HG03025 (cell line): ENCODE results near the gene MEMO1.
"Not testable (repeated sequence)": the region's sequence is repeated elsewhere in the genome, so short reads cannot be mapped to it uniquely, and the experiment has no call there.

Source experiments
- ATAC-seq: cut with Tn5 transposase; IDR thresholded peaks from one replicate; pipeline ENCODE4 v1.9.1; 2021; ENCODE audit warnings: mild to moderate bottlenecking, moderate library complexity; ENCODE audit not compliant: unreplicated experiment, low FRiP score

MEMO1 gene

DNA sequence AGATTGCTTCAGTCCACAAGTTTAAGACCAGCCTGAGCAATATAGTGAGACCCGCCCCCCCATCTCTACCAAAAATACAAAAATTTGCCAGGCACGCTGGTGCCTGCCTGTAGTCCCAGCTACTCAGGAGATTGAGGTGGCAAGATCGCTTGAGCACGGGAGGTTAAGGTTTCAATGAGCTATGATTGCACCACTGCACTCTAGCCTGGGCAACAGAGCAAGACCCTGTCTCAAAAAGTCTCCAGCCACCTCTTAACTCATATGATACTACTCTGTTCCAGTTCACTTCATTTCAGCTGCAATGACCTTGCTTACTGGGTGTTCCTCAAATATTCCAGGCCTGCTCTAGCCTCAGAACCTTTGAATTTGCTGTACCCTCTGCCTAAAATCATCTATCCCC, 11.4 kb downstream of the MEMO1 start:
- ATAC-seq: no peak

- no peak for ATAC-seq
These were observed 12.0 kb downstream of the MEMO1 start for GRCh38 chr2:31998731-31999383.

DNA sequence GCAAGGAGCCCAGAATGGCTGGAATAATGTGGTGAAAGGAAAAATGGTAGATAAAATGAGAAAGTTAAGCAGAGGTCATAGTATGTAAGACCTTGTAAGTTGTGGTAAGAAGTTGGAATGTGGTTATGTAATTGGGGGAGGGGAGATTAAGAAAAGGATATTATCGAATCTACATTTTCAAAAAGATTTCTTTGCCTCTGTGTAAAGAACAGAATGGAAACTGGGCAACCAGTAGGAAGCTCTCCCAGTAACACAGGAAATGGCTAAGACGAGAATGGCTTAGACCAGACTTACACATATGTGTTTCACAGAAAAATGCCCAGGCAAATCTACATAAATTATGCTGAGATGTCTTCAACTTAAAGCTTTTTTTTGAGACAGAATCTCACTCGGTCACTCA, 13.2 kb downstream of the MEMO1 start:
- no peak for ATAC-seq

DNA sequence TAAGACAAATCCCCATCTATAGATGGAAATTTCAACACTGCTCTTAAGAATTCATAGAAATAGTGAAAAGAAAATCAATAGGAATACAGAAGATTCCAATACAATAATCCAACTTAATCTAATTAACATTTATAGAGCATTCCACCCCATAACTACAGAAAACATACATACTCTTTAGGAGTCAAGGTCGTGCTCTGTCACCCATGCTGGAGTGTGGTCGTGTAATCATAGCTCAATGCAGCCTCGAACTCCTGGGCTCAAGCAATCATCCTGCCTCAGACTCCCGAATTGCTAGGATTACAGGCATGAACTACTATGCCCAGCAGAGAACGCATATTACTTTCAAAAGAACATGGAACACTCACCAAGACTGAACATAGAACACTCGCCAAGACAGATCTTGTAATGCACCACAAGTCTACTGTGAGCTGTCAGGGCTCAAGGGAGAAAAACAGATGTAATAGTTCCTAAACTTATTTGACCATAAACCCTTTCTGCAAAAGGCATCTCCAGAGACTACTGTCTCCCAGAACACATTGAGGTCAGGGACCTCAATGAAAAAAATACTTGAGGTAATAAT, 14.1 kb downstream of the MEMO1 start:
- no peak for ATAC-seq

DNA sequence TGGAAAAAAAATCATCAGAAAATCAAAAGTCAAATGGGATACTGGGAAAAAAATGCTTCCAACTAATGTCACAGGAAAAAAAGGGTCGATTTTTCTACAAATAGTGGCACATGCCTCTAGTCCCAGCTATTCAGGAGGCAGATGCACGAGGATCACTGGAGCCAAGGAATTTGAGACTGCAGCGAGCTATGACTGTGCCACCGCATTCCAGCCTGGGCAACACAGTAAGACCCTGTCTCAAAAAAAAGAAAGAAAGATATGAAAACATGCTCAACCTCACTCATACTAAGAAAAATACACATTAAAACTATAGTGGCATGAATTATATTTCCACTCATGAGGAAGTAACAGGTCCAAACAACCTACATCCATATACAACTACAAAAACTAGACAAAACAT, 17.9 kb downstream of the MEMO1 start:
- no peak for ATAC-seq

- ATAC-seq: no peak
These were observed 18.7 kb downstream of the MEMO1 start for GRCh38 chr2:31992025-31992579.

DNA sequence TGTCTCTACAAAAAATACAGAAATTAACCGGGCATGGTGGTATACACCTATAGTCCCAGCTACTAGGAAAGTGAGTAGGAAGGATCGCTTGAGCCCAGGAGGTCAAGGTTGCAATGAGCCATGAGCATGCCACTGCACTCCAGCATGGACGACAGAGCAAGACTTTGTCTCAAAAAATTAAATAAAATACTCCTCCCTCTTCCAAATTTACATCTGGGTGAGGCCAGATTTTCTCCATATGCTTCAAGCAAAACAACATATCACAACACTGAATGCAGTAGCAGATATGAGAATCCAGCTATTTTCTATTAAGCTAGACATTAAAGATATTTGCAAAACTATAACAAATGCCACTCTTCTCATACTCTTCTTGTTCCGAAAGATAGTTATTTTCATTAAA, 20.9 kb downstream of the MEMO1 start:
- no peak for ATAC-seq

DNA sequence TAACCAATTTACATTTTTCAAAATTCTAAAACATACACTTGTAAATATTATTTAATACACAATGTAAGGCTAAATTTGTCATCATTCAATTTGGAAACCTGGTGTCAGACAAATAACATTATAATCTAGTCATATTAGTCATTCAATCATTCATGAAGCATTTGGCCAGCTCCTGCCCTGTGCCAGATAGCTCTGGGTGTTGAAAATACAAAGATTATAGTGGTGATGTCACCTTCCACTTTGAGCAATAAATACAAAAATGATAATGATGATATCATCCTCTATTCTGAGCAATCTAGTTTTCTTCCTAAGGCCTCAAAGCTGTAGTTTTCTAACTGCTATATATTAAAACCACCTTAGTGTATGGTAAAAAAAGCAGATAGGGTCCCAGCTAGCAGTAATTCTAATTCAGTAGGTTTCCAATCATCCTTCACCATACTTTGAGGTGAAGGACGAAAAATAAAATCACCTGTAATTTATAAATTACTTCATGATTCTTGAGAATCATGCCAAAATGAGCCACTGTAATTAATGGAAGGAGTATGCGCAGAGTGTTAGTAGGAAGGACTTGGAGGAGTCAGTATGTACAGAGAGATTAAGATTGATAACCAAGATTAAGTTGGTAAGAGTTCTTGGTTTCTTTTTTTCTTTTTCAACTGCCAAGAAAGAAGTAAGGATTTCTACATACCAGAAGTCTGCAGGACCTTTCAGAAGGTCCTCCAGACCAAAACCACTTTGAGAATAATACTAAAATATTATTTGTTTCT, 23.2 kb downstream of the MEMO1 start:
- ATAC-seq: no peak

DNA sequence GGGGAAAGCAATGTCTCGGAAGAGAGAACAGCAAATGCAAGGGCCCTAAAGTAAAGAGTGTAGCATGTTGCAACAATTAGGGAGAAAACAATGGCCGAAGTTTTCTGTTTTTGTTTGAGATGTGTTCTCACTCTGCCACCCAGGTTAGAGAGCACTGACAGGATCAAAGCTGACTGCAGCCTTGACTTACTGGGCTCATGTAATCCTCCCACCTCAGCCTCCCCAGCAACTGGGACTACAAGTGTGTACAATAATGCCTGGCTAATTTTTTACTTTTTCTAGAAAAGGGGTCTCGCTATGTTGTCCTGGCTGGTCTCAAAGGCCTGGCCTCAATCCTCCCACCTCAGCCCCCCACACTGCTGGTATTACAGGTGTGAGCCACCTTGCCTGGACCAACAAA, 23.9 kb downstream of the MEMO1 start:
- no peak for ATAC-seq

DNA sequence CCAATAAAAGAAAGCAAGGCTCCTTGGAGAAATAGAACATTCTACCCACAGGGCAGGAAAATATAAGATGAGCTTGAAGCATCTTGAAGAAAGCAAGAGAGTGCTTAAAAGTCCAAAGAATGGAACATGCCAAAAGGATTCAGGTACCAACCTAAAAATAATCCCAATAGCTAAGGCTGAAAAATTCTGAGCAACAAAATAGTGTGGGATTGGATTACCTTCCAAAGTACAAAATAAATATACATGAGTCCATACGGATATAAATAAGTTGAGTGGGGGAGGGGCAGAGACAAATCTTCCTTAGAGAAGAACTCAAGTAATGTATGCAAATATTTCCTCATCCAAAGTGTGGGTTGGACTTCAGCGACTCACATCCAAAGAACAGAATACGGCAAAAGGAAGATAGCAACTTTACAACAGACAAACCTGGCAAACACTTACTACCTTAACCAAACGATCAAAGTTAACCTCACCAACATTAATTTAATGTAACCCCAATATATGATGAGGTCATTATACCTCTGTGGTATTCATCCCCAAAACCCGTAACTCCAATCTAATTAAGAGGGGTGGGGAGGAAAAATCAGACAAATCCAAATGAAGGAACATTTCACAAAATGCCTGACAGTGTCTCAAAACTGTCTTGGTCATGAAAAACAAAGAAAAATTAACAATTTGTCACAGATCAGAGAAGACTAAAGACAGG, 26.9 kb downstream of the MEMO1 start:
- ATAC-seq: no peak

DNA sequence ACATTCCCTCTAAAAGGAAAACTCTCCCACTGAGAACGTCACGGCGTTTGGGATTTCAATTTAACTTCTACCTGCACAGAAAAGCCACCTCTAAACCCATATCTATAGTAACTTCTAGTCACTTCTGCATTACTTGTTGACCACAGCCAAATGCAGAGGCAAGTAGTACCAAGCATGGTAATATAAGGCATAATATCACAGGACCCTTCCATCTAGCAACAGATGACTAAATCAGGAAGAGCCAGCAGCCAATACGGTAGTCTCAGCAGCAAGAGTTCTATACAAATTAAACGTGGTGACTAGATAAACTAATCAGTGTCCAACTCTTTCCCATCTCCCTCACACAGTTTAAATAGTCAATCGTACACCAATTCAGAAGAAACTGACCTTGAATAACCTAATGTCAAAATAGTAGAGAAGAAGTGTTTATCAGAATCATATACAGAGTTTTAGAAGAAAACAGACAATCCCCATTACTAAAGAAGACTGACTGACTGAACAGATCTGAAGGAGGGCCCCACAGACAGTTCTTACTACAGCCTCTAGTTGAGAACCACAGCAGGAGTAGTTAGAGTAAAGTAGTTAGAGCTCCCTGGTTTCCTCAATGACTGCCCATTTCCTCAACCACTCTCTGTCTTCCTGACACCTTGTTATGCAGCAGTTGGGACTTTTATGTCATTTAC, 30.0 kb downstream of the MEMO1 start:
- peak; percentile 99 for ATAC-seq

GRCh38 chr2:31979956-31980355, 30.9 kb downstream of the MEMO1 start:
- no peak for ATAC-seq

DNA sequence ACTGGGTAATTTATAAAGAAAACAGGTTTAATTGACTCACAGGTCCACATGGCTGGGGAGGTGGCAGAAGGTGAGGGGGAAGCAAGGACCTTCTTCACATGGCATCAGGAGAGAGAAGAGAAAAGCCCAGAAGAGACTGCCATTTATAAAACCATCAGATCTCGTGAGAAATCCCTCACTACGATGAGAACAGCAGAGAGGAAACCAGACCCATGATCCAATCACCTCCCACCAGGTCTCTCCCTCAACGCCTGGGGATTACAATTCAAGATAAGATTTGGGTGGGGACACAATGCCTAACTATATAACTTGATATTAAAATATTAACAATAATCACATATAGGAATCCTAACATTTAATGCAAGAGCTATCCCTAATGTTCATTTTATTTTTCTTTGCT, 31.8 kb downstream of the MEMO1 start:
- ATAC-seq: no peak

DNA sequence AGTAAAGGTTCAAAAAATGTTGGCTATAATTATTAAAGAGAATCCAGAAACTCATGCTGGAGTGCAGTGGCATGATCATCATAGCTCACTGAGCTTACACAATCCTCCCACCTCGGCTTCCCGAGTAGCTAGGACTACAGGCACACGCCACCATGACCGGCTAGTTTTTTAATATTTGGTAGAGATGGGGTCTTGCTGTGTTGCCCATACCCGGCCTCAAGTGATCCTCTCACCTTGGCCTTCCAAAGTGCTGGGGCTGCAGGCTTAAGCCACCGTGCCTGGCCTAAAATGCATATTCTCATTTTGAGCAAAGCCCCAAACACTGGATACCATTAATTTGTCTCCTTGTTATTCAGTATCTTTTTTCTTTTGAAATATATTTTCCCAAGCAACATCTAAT, 32.4 kb downstream of the MEMO1 start:
- no peak for ATAC-seq

DNA sequence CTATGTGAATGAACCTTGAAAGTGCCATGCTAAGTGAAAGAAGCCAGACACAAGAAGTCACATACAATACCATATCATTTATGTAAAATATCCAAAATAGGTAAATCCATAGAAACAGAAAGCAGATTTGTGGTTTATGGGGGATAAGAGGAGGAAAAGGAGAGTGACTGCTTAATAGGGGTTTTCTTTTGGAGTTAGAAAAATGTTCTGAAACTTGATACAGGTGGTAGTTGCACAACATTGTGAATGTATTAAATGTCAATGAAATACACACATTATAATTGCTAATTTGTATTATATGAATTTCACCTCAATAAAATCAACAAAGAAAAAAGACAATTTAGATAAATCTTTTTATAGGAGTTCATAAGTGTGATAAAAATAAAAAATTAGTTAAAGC, 37.1 kb downstream of the MEMO1 start:
- no peak for ATAC-seq

DNA sequence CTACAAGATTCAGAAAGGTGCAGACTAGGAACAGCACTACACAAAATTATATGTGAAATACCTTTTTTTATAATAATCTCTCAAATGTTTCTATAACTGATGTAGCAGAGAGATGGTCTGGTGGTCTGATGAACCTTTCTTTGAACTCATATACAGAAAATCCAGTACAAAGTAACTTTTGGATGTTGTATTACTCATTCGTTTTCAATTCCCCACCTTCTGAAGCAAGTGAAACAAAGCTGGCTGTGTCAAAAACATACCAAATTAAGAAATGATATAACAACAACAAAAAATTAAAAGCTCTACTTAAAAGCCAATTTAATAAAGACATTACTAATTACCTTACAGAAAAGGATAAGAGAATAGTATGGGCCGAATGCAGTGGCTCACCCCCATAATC, 38.7 kb downstream of the MEMO1 start:
- ATAC-seq: no peak

GRCh38 chr2:31969178-31969577, 41.6 kb downstream of the MEMO1 start:
- no peak for ATAC-seq

- ATAC-seq: no peak
These were observed 43.0 kb downstream of the MEMO1 start for GRCh38 chr2:31967790-31968189.

DNA sequence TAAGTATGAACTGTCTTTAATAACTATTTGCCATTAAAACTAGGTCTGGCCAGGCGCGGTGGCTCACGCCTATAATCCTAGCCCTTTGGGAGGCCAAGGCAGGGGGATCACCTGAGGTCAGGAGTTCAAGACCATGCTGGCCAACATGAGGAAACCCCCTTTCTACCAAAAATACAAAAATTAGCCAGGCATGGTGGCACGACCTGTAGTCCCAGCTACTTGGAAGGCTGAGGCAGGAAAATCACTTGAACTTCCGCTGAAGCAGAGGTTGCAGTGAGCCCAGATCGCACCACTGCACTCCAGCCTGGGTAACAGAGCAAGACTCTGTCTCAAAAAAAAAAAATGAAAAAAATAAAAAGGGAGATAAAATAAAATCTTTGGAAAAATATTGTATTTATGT, 44.4 kb downstream of the MEMO1 start:
- ATAC-seq: not testable (repeated sequence)

GRCh38 chr2:31965094-31965493, 45.7 kb downstream of the MEMO1 start:
- no peak for ATAC-seq
